Suprapubic skin (tissue), 3 donors: ENCODE data around the gene MUSK.

Source experiments
- EP300 ChIP-seq: sonication (generic); formaldehyde crosslinking; IDR thresholded peaks from one replicate; pipeline ENCODE4 v1.6.1; 2017; ENCODE audit warnings: antibody characterized with exemption
- POLR2A ChIP-seq, 2 donors: fragments of 450-650 bp; IDR thresholded peaks; one replicate each; pipeline ENCODE4 v1.6.1; 2017; ENCODE audit warnings: antibody characterized with exemption in 2 of 2, mild to moderate bottlenecking in 2 of 2, moderate library complexity in 2 of 2
- TF ChIP-seq, protein P1 (sequence below), 2 donors: fragments of 200-600 bp in 1 of 2; fragments of 450-650 bp in 1 of 2; sonication (generic) in 1 of 2; IDR thresholded peaks; one replicate each; pipeline ENCODE4 v1.5.1; 2016 to 2019; ENCODE audit warnings: antibody characterized with exemption in 2 of 2, mild to moderate bottlenecking in 1 of 2, moderate library complexity in 1 of 2

DNA sequence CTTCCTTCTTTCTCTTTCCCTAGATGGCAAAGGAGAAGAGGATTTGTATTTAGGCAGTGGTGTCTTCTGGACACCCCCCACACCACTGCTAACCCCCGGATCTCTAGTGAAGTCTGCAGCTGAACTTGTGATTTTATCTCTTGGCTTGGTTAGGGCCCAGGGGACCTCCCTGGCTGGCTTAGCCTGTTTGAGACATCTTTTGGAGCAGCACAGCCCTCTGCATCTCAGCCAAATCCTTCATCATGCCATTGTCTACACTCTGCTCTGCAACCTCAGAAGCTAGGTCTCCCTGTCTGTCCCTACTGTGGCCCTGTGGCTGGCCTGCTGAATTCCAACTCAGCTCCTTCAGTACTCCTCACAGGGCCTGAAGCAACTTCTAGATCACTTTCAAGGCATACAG is 81.7 kb downstream of the MUSK start:
- TF ChIP-seq, protein P1, sequence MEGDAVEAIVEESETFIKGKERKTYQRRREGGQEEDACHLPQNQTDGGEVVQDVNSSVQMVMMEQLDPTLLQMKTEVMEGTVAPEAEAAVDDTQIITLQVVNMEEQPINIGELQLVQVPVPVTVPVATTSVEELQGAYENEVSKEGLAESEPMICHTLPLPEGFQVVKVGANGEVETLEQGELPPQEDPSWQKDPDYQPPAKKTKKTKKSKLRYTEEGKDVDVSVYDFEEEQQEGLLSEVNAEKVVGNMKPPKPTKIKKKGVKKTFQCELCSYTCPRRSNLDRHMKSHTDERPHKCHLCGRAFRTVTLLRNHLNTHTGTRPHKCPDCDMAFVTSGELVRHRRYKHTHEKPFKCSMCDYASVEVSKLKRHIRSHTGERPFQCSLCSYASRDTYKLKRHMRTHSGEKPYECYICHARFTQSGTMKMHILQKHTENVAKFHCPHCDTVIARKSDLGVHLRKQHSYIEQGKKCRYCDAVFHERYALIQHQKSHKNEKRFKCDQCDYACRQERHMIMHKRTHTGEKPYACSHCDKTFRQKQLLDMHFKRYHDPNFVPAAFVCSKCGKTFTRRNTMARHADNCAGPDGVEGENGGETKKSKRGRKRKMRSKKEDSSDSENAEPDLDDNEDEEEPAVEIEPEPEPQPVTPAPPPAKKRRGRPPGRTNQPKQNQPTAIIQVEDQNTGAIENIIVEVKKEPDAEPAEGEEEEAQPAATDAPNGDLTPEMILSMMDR (IDR thresholded peaks at IDR 0.05): no peak
- no peak for TF ChIP-seq POLR2A (IDR thresholded peaks at IDR 0.05)
- TF ChIP-seq EP300: no peak
